HUES64 (cell line): ENCODE data around the gene WDFY4.

Experiments used
- H3K27ac ChIP-seq: 2 replicates; pipeline ENCODE4 v1.7.0; 2013; ENCODE audit warnings: low read depth, low read length, inconsistent platforms
- H3K27me3 ChIP-seq: 2 replicates; pipeline ENCODE4 v1.6.1; 2013; ENCODE audit warnings: mild to moderate bottlenecking, low read length; ENCODE audit not compliant: insufficient read depth
- H3K36me3 ChIP-seq: 2 replicates; pipeline ENCODE4 v1.6.1; 2013; ENCODE audit warnings: mild to moderate bottlenecking, low read length; ENCODE audit not compliant: insufficient read depth
- H3K4me1 ChIP-seq: 2 replicates; pipeline ENCODE4 v1.6.1; 2013; ENCODE audit warnings: mild to moderate bottlenecking, low read length, moderate library complexity; ENCODE audit not compliant: insufficient read depth
- H3K4me3 ChIP-seq: 2 replicates; pipeline ENCODE4 v1.5.1; 2013; ENCODE audit warnings: mild to moderate bottlenecking, low read length, moderate library complexity
- H3K9ac ChIP-seq: 2 replicates; pipeline ENCODE4 v1.6.1; 2013; ENCODE audit warnings: mild to moderate bottlenecking, low read depth, low read length
- H3K9me3 ChIP-seq: 2 replicates; pipeline ENCODE4 v1.6.1; 2013; ENCODE audit warnings: low read depth, low read length; ENCODE audit not compliant: insufficient read depth
- WGBS: fragments of 150-250, 120-280 bp; methylation state at CpG from one replicate; pipeline ENCODE4 v1.1.7; 2013; ENCODE audit warnings: missing lambda C conversion rate; 5-methylcytosine and 5-hydroxymethylcytosine counted together

WDFY4 gene

DNA sequence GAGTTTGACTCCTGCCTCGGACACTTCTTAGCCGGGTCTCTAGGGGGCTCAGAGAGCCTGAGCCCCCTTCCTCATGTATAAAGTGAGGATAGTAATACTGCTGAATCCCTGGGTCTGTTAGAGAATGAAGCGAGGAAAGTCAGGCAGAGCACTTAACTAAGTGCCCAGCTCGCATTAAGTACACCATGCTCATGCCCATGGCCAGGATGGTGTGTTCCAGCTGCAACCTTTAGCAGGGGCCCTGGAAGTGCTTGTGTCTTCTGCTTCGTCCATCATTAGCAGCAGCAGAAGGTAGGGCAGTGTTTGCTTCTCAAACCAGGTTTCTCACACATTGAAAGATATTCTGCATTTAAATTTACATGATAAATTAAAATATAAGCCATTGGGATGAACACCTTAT, 27.3 kb upstream of the WDFY4 start:
- H3K4me1 ChIP-seq, result no peaks in the 10 kb centered on the region
- no peak overlapping the region for H3K27ac ChIP-seq
- H3K27me3 ChIP-seq, result peaks cover 21% of the 10 kb centered on the region
- no peaks in the 10 kb centered on the region for H3K9me3 ChIP-seq
- 76% methylated on average over 5 of the region's 5 CpGs for WGBS
- no peak overlapping the region for H3K9ac ChIP-seq
- no peak overlapping the region for H3K4me3 ChIP-seq
- H3K36me3 ChIP-seq, result no peaks in the 10 kb centered on the region

DNA sequence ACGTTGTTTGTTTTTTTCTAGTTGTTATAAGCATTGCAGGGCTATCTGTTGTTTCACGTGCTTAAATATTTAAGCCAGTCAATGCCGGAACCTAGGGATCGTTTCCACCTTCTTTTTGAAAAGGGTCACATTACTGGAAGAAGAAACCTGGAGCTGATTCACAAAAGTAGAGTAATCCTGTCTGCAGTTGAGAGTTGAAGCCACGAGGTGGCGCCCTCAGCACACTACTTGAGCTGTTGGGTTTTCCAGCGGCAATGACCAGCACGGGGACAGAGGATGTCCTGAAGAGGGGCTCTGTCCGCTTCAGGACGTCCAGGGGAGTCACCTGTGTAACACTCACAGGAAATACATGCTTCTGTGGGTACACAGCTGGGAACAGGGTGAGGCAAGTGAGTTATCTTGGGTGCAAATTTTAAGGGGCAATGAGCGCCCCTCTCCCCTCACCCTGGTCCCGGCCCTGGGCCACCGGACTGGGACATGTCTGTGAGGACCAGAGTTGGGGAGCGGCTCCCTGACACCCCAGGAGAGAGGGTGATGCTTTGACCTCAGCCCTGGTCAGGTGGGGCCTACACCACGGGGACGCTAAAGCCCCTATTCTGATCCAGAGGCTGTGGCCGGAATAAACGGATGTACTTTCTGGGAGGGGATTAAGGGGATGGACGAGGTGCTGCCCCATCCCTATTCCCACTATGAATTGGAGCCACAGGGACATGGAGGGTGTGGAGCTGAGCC, 26.3 kb upstream of the WDFY4 start:
- 50% methylated on average over 19 of the region's 19 CpGs for WGBS
- Histone ChIP-seq H3K4me3 (no peak overlapping the region), H3K27me3 (peaks cover 21% of the 10 kb centered on the region)

GRCh38 chr10:48658975-48659269, 25.8 kb upstream of the WDFY4 start:
- no peaks in the 10 kb centered on the region for H3K4me1 ChIP-seq
- 88% methylated on average over 9 of the region's 9 CpGs for WGBS

More for the DNA sequence above, 26.3 kb upstream of the WDFY4 start:
- Histone ChIP-seq H3K9me3 (no peaks in the 10 kb centered on the region), H3K9ac (no peak overlapping the region), H3K4me1 (no peaks in the 10 kb centered on the region), H3K27ac (no peak overlapping the region), H3K36me3 (no peaks in the 10 kb centered on the region)

DNA sequence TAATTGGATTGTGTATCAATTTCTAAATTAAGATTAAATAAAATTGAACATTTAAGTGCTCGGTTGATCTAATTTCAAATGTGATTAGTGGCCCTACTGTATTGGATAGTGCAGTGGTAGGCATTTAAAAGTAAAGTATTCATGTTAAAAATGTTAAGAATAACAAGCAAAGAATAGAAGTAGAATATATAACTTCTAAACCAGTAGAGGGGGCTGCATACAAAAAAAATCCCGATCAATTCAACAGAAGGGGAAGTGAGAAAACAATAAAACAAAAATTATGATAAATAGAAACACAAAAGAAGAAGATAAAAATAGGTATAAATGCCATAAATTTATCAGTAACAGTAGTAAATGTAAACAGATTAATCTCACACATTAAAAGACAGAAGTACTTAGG, 24.9 kb upstream of the WDFY4 start:
- no peak overlapping the region for H3K27ac ChIP-seq

More at GRCh38 chr10:48658975-48659269, 25.8 kb upstream of the WDFY4 start:
- no peak overlapping the region for H3K27ac ChIP-seq
- peaks cover 21% of the 10 kb centered on the region for H3K27me3 ChIP-seq
- no peaks in the 10 kb centered on the region for H3K36me3 ChIP-seq
- H3K9me3 ChIP-seq, result no peaks in the 10 kb centered on the region
- no peak overlapping the region for H3K9ac ChIP-seq
- H3K4me3 ChIP-seq, result no peak overlapping the region

GRCh38 chr10:48661441-48661840, 23.2 kb upstream of the WDFY4 start:
- H3K4me1 ChIP-seq, result no peaks in the 10 kb centered on the region
- no peak overlapping the region for H3K4me3 ChIP-seq
- peaks cover 12% of the 10 kb centered on the region for H3K27me3 ChIP-seq
- H3K9ac ChIP-seq, result no peak overlapping the region
- no peak overlapping the region for H3K27ac ChIP-seq
- H3K36me3 ChIP-seq, result no peaks in the 10 kb centered on the region
- no peaks in the 10 kb centered on the region for H3K9me3 ChIP-seq

More for the DNA sequence above, 24.9 kb upstream of the WDFY4 start:
- Histone ChIP-seq H3K36me3 (no peaks in the 10 kb centered on the region), H3K9ac (no peak overlapping the region), H3K27me3 (peaks cover 21% of the 10 kb centered on the region), H3K4me1 (no peaks in the 10 kb centered on the region), H3K4me3 (no peak overlapping the region), H3K9me3 (no peaks in the 10 kb centered on the region)
- 33% methylated on average over 1 of the region's 2 CpGs for WGBS

- H3K9ac ChIP-seq, result no peak overlapping the region
- H3K27ac ChIP-seq, result no peak overlapping the region
- 86% methylated on average over 8 of the region's 8 CpGs for WGBS
- H3K27me3 ChIP-seq, result no peaks in the 10 kb centered on the region; the same call in 1 of the 2 replicates
- 0 out of 2 replicates have a peak, but pooled peaks cover 6% of the 10 kb centered on the region for H3K4me1 ChIP-seq
- H3K36me3 ChIP-seq, result no peaks in the 10 kb centered on the region
- no peak overlapping the region for H3K4me3 ChIP-seq
- H3K9me3 ChIP-seq, result no peaks in the 10 kb centered on the region; the same call in 1 of the 2 replicates
These were observed 16.6 kb upstream of the WDFY4 start for GRCh38 chr10:48667960-48668590.

GRCh38 chr10:48670978-48671913, 13.4 kb upstream of the WDFY4 start:
- WGBS, result 23% methylated on average over 28 of the region's 28 CpGs
- H3K9me3 ChIP-seq, result peaks cover 4% of the 10 kb centered on the region; the same call in 1 of the 2 replicates
- peak overlapping the region; percentile 44 for H3K4me3 ChIP-seq
- H3K27ac ChIP-seq, result no peak overlapping the region
- H3K27me3 ChIP-seq, result no peaks in the 10 kb centered on the region; the same call in 1 of the 2 replicates
- no peaks in the 10 kb centered on the region for H3K36me3 ChIP-seq
- H3K9ac ChIP-seq, result peak overlapping the region; percentile 55
- H3K4me1 ChIP-seq, result 0 out of 2 replicates have a peak, but pooled peaks cover 6% of the 10 kb centered on the region

- Histone ChIP-seq H3K36me3 (no peaks in the 10 kb centered on the region), H3K27me3 (no peaks in the 10 kb centered on the region; the same call in 1 of the 2 replicates), H3K4me1 (0 out of 2 replicates have a peak, but pooled peaks cover 6% of the 10 kb centered on the region), H3K27ac (no peak overlapping the region), H3K9me3 (peaks cover 4% of the 10 kb centered on the region; the same call in 1 of the 2 replicates), H3K9ac (0 out of 2 replicates have a peak overlapping the region, but pooled peaks have one; percentile 55), H3K4me3 (0 out of 2 replicates have a peak overlapping the region, but pooled peaks have one; percentile 44)
- WGBS, result 76% methylated on average over 26 of the region's 26 CpGs
These were observed 12.6 kb upstream of the WDFY4 start for GRCh38 chr10:48671914-48672595.

- H3K27me3 ChIP-seq, result no peaks in the 10 kb centered on the region; the same call in 1 of the 2 replicates
- H3K36me3 ChIP-seq, result no peaks in the 10 kb centered on the region
- 95% methylated on average over 9 of the region's 9 CpGs for WGBS
- H3K9me3 ChIP-seq, result peaks cover 11% of the 10 kb centered on the region
- H3K9ac ChIP-seq, result no peak overlapping the region
- 0 out of 2 replicates have a peak, but pooled peaks cover 6% of the 10 kb centered on the region for H3K4me1 ChIP-seq
- H3K4me3 ChIP-seq, result no peak overlapping the region
- no peak overlapping the region for H3K27ac ChIP-seq
These were observed 11.9 kb upstream of the WDFY4 start for GRCh38 chr10:48672596-48673265.

DNA sequence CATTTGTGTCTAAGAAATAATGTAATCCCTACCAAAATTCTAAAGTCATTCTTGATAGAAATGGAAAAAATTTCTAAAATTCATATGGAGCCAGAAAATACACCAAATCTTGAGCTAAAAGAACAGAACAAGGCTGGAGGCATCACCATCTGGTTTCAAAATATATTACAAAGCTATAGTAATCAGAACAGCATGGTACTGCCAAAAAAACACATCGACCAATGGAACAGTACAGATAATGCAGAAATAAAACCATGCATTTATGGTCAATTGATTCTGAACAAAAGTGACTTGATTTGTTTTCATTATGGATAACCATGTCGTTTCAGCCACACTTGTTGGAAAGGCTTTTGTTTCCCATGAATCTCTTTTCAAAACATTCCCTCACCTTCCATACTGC, 7.0 kb upstream of the WDFY4 start:
- Histone ChIP-seq H3K4me1 (no peaks in the 10 kb centered on the region), H3K9me3 (peaks cover 13% of the 10 kb centered on the region; the same call in 1 of the 2 replicates), H3K27ac (no peak overlapping the region), H3K9ac (no peak overlapping the region), H3K27me3 (no peaks in the 10 kb centered on the region), H3K36me3 (no peaks in the 10 kb centered on the region), H3K4me3 (no peak overlapping the region)
- 94% methylated on average over 2 of the region's 2 CpGs for WGBS
